Testis (tissue), 2 donors: Measurements from ENCODE around the gene FHIT.

Source experiments
- CTCF ChIP-seq, 3 experiments: fragments of 450-650 bp in 2 of 3; fragments of 200-600 bp in 1 of 3; sonication (generic) in 1 of 3; IDR thresholded peaks; one replicate each; pipeline ENCODE4 v1.5.1; 2016 to 2019; ENCODE audit warnings: antibody characterized with exemption in 3 of 3, mild to moderate bottlenecking in 2 of 3, moderate library complexity in 1 of 3
- POLR2A ChIP-seq: fragments of 450-650 bp; IDR thresholded peaks from one replicate; pipeline ENCODE4 v1.6.1; 2017; ENCODE audit warnings: antibody characterized with exemption, mild to moderate bottlenecking, moderate library complexity

GRCh38 chr3:60322298-60322856, 928.9 kb downstream of the FHIT start:
- no peak for TF ChIP-seq CTCF (IDR thresholded peaks at IDR 0.05)
- TF ChIP-seq POLR2A = no peak
